H1 (cell line): ENCODE measurements around the gene OLA1. TPM values are rescaled to one million over a fixed set of nuclear protein-coding genes. Genes with fewer than 3 reads are reported as not detected.

Experiments
- CTCF ChIA-PET: fragments of 300-600 bp; sonication (Branson Sonifier 250); formaldehyde crosslinking; loops from one replicate; lab custom pipeline; 2021; ENCODE audit not compliant: partially characterized antibody; lab: Charles Lee
- POLR2A ChIA-PET: fragments of 300-600 bp; sonication (Branson Sonifier 250); formaldehyde crosslinking; loops from one replicate; lab custom pipeline; 2021; ENCODE audit warnings: inconsistent platforms; ENCODE audit not compliant: partially characterized antibody; lab: Charles Lee
- DNase-seq, 2 experiments: peaks; one replicate each; pipeline versions ENCODE4 v3.0.0 to v3.0.0-alpha.2; 2010 to 2022; ENCODE audit warnings: low spot score in 2 of 2, low read depth in 1 of 2, mixed read lengths in 1 of 2
- FAIRE-seq: peaks from 2 replicates; lab custom pipeline; 2011; peaks lifted over from hg19 to GRCh38; lab: Jason Lieb, UNC
- H2AFZ ChIP-seq: 2 replicates; pipeline ENCODE4 v1.8.1; 2012; ENCODE audit warnings: low read length, inconsistent platforms
- H2AK5ac ChIP-seq: 2 replicates; pipeline ENCODE4 v1.6.1; 2013; ENCODE audit warnings: low read depth, low read length
- H2BK120ac ChIP-seq: replicated peaks from 2 replicates; pipeline ENCODE3; 2013; ENCODE audit warnings: low read depth, low read length, inconsistent platforms
- H2BK12ac ChIP-seq: 2 replicates; pipeline ENCODE4 v1.6.1; 2013; ENCODE audit warnings: low read depth, low read length
- H2BK15ac ChIP-seq: 2 replicates; pipeline ENCODE4 v1.6.1; 2013; ENCODE audit warnings: low read length
- H2BK20ac ChIP-seq: 2 replicates; pipeline ENCODE4 v1.6.1; 2013; ENCODE audit warnings: low read length
- H2BK5ac ChIP-seq: 2 replicates; pipeline ENCODE4 v1.6.1; 2013; ENCODE audit warnings: low read depth, low read length
- H3K14ac ChIP-seq: 2 replicates; pipeline ENCODE4 v1.6.1; 2013; ENCODE audit warnings: inconsistent platforms; ENCODE audit not compliant: insufficient read length
- H3K18ac ChIP-seq: 2 replicates; pipeline ENCODE4 v1.6.1; 2013; ENCODE audit warnings: low read length; ENCODE audit errors: extremely low read depth
- H3K23ac ChIP-seq: 2 replicates; pipeline ENCODE4 v1.6.1; 2013; ENCODE audit warnings: inconsistent platforms; ENCODE audit not compliant: insufficient read length
- H3K23me2 ChIP-seq: 2 replicates; pipeline ENCODE4 v1.6.1; 2013; ENCODE audit warnings: low read depth, low read length
- H3K27ac ChIP-seq: 2 replicates; pipeline ENCODE4 v1.6.1; 2011; ENCODE audit warnings: low read depth, low read length, inconsistent platforms
- H3K27me3 ChIP-seq, 4 experiments: replicated peaks in 1 of 4; 1 replicate in 1 of 4; 2 replicates in 3 of 4; pipeline versions ENCODE4 v1.6.1 to v1.8.1; 2011 to 2013; ENCODE audit warnings: low read length in 3 of 4, mild to moderate bottlenecking in 3 of 4, inconsistent platforms in 2 of 4, mixed read lengths in 2 of 4, moderate library complexity in 1 of 4; ENCODE audit not compliant: control insufficient read depth in 3 of 4, insufficient read depth in 3 of 4; ENCODE audit errors: extremely low read depth in 1 of 4
- H3K36me3 ChIP-seq, 4 experiments: 2 replicates each; pipeline versions ENCODE4 v1.6.1 to v1.8.1; 2011 to 2013; ENCODE audit warnings: mild to moderate bottlenecking in 4 of 4, low read length in 3 of 4, moderate library complexity in 2 of 4, control low read depth in 1 of 4, inconsistent platforms in 1 of 4; ENCODE audit not compliant: insufficient read depth in 4 of 4, control insufficient read depth in 2 of 4
- H3K4ac ChIP-seq: replicated peaks from 2 replicates; pipeline ENCODE3; 2013; ENCODE audit warnings: low read length, low read depth, mixed read lengths, inconsistent platforms; ENCODE audit not compliant: insufficient read length
- H3K4me1 ChIP-seq, 4 experiments: replicated peaks in 1 of 4; 1 replicate in 1 of 4; 2 replicates in 3 of 4; pipeline versions ENCODE4 v1.6.1 to v1.8.1; 2011 to 2013; ENCODE audit warnings: low read length in 3 of 4, inconsistent platforms in 2 of 4, mixed read lengths in 1 of 4; ENCODE audit not compliant: insufficient read depth in 4 of 4, control insufficient read depth in 3 of 4
- H3K4me2 ChIP-seq, 2 experiments: 2 replicates each; pipeline versions ENCODE4 v1.6.1 to v1.8.1; 2011 to 2013; ENCODE audit warnings: low read depth in 2 of 2, low read length in 2 of 2, control low read depth in 1 of 2, inconsistent platforms in 1 of 2, mild to moderate bottlenecking in 1 of 2; ENCODE audit not compliant: insufficient read depth in 1 of 2
- H3K4me3 ChIP-seq, 4 experiments: fragments of 200-600, 300-600 bp in 1 of 4; sonication (generic), shearing (Covaris generic), sonication (Bioruptor Twin) in 1 of 4; 2 replicates each; pipeline versions ENCODE4 v1.5.1 to v1.8.1; 2011 to 2016; ENCODE audit warnings: low read length in 4 of 4, low read depth in 3 of 4, control low read depth in 2 of 4, inconsistent platforms in 2 of 4, mild to moderate bottlenecking in 2 of 4, mixed read lengths in 1 of 4, moderate library complexity in 1 of 4; ENCODE audit not compliant: insufficient read depth in 2 of 4; ENCODE audit errors: extremely low read depth in 1 of 4
- H3K56ac ChIP-seq: replicated peaks from 2 replicates; pipeline ENCODE3; 2013; ENCODE audit warnings: low read depth, mild to moderate bottlenecking, mixed read lengths, low read length, inconsistent platforms; ENCODE audit not compliant: insufficient read length
- H3K79me1 ChIP-seq: 2 replicates; pipeline ENCODE4 v1.6.1; 2013; ENCODE audit warnings: low read depth, low read length, control low read depth
- H3K79me2 ChIP-seq, 2 experiments: 2 replicates each; pipeline versions ENCODE4 v1.6.1 to v1.8.1; 2012 to 2013; ENCODE audit warnings: low read length in 2 of 2, mild to moderate bottlenecking in 2 of 2, inconsistent platforms in 1 of 2; ENCODE audit not compliant: insufficient read depth in 2 of 2, control insufficient read depth in 1 of 2
- H3K9ac ChIP-seq, 4 experiments: replicated peaks in 1 of 4; 1 replicate in 1 of 4; 2 replicates in 3 of 4; pipeline versions ENCODE4 v1.6.1 to v1.8.1; 2011 to 2013; ENCODE audit warnings: low read depth in 3 of 4, low read length in 3 of 4, control low read depth in 2 of 4, mild to moderate bottlenecking in 2 of 4, moderate library complexity in 2 of 4, inconsistent platforms in 1 of 4; ENCODE audit errors: extremely low read depth in 1 of 4
- H3K9me3 ChIP-seq, 2 experiments: 2 replicates each; pipeline versions ENCODE4 v1.6.1 to v1.8.1; 2012 to 2013; ENCODE audit warnings: mild to moderate bottlenecking in 2 of 2, moderate library complexity in 2 of 2, control low read depth in 1 of 2, inconsistent platforms in 1 of 2, low read depth in 1 of 2, low read length in 1 of 2, mixed read lengths in 1 of 2; ENCODE audit not compliant: insufficient read depth in 2 of 2
- H4K20me1 ChIP-seq, 2 experiments: replicated peaks in 1 of 2; 2 replicates each; pipeline versions ENCODE3 to v1.8.1; 2011 to 2013; ENCODE audit warnings: inconsistent platforms in 2 of 2, low read length in 2 of 2, mild to moderate bottlenecking in 1 of 2; ENCODE audit not compliant: insufficient read depth in 2 of 2, control insufficient read depth in 1 of 2
- H4K5ac ChIP-seq: 2 replicates; pipeline ENCODE4 v1.6.1; 2013; ENCODE audit warnings: low read length, low read depth, mixed read lengths, inconsistent platforms; ENCODE audit not compliant: insufficient read length
- H4K8ac ChIP-seq: 2 replicates; pipeline ENCODE4 v1.8.0; 2013; ENCODE audit warnings: mild to moderate bottlenecking, moderate library complexity, low read length, inconsistent platforms; ENCODE audit not compliant: insufficient read depth; ENCODE audit errors: extremely low read depth
- H4K91ac ChIP-seq: replicated peaks from 2 replicates; pipeline ENCODE3; 2013; ENCODE audit warnings: low read length, mixed read lengths, inconsistent platforms; ENCODE audit not compliant: insufficient read length
- CTCF ChIP-seq, 3 experiments: IDR thresholded peaks; 1 replicate in 2 of 3; 2 replicates in 1 of 3; pipeline versions ENCODE4 v1.5.1 to v1.6.1; 2011; ENCODE audit warnings: low read length in 3 of 3, mild to moderate bottlenecking in 3 of 3, inconsistent platforms in 2 of 3, low read depth in 1 of 3, moderate library complexity in 1 of 3; ENCODE audit not compliant: insufficient read depth in 1 of 3; ENCODE audit errors: control extremely low read depth in 1 of 3
- RAD21 ChIP-seq, 2 experiments: IDR thresholded peaks in 1 of 2; conservative IDR thresholded peaks in 1 of 2; 2 replicates each; pipeline ENCODE4 v1.6.1; 2011; ENCODE audit warnings: low read depth in 2 of 2, low read length in 2 of 2, improper control_type of control experiment in 1 of 2, inconsistent platforms in 1 of 2, mild to moderate bottlenecking in 1 of 2, moderate library complexity in 1 of 2
- SP2 ChIP-seq: IDR thresholded peaks from 2 replicates; pipeline ENCODE4 v1.6.1; 2012; ENCODE audit warnings: mild to moderate bottlenecking, low read length, inconsistent platforms
- polyA plus RNA-seq, 7 experiments: library from polyadenylated mRNA; depleted of rRNA in 3 of 7; stranded (reverse) in 5 of 7; unstranded in 2 of 7; fragments of >200 nt in 5 of 7; fragments of 200-250 nt in 2 of 7; gene quantifications; 1 replicate in 5 of 7; 2 replicates in 1 of 7; 4 replicates in 1 of 7; pipeline versions ENCODE4 v1.2.1 to v1.2.3, GENCODE V29; 2011 to 2013; ENCODE audit warnings: missing spikeins in 2 of 7, mixed read lengths in 2 of 7
- total RNA-seq: library from RNA; stranded (reverse); fragmentation: NEBNext Ultra II Directional; extraction: Animal tissue kit (Norgen Biotek cat#: 25700); gene quantifications from 2 replicates; pipeline ENCODE4 v1.2.1, GENCODE V29; 2021

OLA1 gene
- total and polyA plus RNA-seq, 2 of the 8 experiments (the other 6 are each of a cell fraction or from before 2014, with no cell fraction given) = 39.3 to 158 TPM

- Histone ChIP-seq H3K4me2 (no peak overlapping the region), H3K4me3 (no peak overlapping the region), H4K5ac (no peak overlapping the region), H3K23ac (no peak overlapping the region), H3K23me2 (no peaks in the 10 kb centered on the region), H4K91ac (no peak overlapping the region), H2AFZ (no peak overlapping the region), H3K14ac (no peak overlapping the region), H2BK15ac (no peak overlapping the region), H3K4me1 (no peaks in the 10 kb centered on the region; a peak in 1 of 7 replicates), H2BK12ac (no peak overlapping the region), H3K56ac (no peak overlapping the region), H3K4ac (no peak overlapping the region), H3K9me3 (no peaks in the 10 kb centered on the region), H3K18ac (no peak overlapping the region), H3K36me3 (peaks cover 0 to 4% (median 0%) of the 10 kb centered on the region in 4 experiments; a peak in 2 of 8 replicates), H2AK5ac (no peak overlapping the region), H3K9ac (no peak overlapping the region), H2BK120ac (no peak overlapping the region), H4K8ac (no peak overlapping the region), H3K79me2 (no peaks in the 10 kb centered on the region), H3K27ac (no peak overlapping the region), H2BK20ac (no peak overlapping the region), H4K20me1 (no peaks in the 10 kb centered on the region), H2BK5ac (no peak overlapping the region), H3K79me1 (no peaks in the 10 kb centered on the region), H3K27me3 (no peaks in the 10 kb centered on the region)
- TF ChIP-seq CTCF (IDR thresholded peaks at IDR 0.05; ENCODE audit: control extremely low read depth in 1 of 3, insufficient read depth in 1 of 3, low read depth in 1 of 3, low read length in 3 of 3) (peak in 1 of 3 experiments; percentile 40; a peak in 2 of 4 replicates), RAD21 (IDR thresholded peaks at IDR 0.05 in 1 of 2, conservative IDR thresholded peaks at IDR 0.05 in 1 of 2; ENCODE audit: low read depth in 2 of 2, low read length in 2 of 2) (peak in 1 of 2 experiments; percentile 14; a peak in 2 of 4 replicates), SP2 (no peak)
- ChIA-PET CTCF (interaction anchor here (0.7 to 3.2 kb wide), 13 partner anchors 9 to 247 kb away, joined by 3 to 13 read pairs (median 4); no protein-coding TSS in a partner anchor), POLR2A (no interaction called here)
- no peak for FAIRE-seq
- no peak for DNase-seq
Observed at GRCh38 chr2:174078275-174078674, 170.1 kb downstream of the OLA1 start.
